ENCODE results near the gene SEPTIN10.

SEPTIN10 gene

DNA sequence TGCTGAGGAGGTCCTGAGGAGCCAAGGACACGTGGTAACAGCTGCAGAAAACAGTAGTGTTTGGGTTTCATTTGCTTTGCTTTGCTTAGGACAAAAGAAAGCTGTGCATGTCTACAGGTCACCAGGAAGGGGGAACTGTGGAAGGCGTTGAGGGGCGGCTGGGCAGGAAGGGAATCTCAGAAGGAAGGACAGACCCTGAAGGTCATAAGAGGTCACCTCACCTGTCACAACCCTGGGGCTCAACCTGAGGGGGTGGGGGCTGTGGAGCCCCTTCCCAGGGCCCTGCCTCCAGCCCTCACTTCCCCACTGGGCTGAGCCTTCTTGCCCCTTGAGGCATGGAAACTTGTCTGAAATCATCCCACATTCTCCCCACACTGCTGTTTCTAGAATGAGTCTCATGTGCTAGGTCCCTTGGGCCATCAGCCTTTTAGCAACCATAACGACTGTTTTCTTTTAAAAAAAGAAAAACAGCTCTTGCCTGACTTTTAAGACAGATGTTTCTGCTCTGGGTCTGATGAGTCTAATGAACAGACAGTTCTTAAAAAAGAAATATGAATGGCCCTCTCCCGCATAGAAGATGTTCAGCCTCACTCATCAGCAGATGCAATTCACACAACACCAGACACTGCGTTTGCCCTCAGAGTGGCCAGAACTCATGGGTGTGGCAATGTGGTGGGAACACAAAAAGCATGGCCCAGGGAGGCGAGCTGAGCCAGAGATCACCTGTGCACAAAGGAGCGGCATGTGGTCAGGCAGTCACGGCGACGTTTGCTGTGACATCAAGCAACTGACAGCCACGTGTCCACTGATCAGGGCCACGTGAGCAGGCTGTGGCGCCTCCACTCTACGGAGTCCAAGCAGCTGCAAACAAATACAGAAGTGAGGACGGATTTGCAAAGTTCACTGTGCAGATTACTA, 84.0 kb downstream of the SEPTIN10 start:
- WGBS (ENCODE audit: insufficient coverage, insufficient read length), result no CpG with 5 or more reads among the region's 16 CpGs
- Histone ChIP-seq H3K27ac (ENCODE audit: low read length) (no peak overlapping the region), H3K4me3 (ENCODE audit: low read length) (no peak overlapping the region), H3K4me1 (ENCODE audit: control insufficient read depth, insufficient read depth, low read length) (no peaks in the 10 kb centered on the region), H3K9me3 (ENCODE audit: control insufficient read depth, insufficient read depth, low read length) (no peaks in the 10 kb centered on the region), H3K27me3 (ENCODE audit: control insufficient read depth, insufficient read depth, low read length) (no peaks in the 10 kb centered on the region), H3K36me3 (ENCODE audit: control insufficient read depth, insufficient read depth, low read length) (no peaks in the 10 kb centered on the region)
- no peak for DNase-seq (ENCODE audit: low read depth, low spot score)

DNA sequence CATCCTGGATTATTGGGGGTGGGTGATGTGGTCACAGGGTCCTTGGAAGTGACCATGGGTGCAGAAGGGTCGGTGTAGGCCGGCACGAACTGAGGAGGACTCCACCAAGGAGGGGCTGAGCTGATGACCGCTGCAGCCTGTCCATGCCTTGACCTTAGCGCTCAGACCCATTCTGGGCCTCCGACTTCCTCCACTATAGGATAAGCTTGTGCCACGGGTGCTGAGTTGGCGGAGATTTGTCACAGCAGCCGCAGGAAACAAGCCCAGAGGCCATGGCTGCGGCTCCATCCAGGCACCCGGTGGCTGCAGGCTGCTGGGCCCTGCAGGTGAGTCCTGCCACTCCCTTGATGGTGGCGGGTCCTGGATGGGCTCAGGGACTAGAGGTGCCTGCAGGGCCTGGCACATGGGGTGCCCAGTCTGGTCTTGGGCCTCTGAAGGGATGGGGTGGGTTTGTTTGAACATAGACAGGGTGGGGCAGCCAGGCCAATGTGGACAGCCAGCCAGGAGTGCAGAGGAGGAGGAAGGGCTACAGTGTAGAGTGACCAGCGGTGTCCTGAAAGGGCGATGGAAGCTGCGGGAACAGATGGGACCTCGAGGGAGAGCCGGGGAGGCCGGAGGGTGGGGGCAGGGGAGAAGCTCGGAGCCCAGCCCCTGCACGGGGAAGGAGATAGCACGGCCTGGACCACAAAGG, 84.8 kb downstream of the SEPTIN10 start:
- Histone ChIP-seq H3K4me1 (ENCODE audit: control insufficient read depth, insufficient read depth, low read length) (no peaks in the 10 kb centered on the region), H3K9me3 (ENCODE audit: control insufficient read depth, insufficient read depth, low read length) (no peaks in the 10 kb centered on the region)
- WGBS (ENCODE audit: insufficient coverage, insufficient read length), result no CpG with 5 or more reads among the region's 21 CpGs

DNA sequence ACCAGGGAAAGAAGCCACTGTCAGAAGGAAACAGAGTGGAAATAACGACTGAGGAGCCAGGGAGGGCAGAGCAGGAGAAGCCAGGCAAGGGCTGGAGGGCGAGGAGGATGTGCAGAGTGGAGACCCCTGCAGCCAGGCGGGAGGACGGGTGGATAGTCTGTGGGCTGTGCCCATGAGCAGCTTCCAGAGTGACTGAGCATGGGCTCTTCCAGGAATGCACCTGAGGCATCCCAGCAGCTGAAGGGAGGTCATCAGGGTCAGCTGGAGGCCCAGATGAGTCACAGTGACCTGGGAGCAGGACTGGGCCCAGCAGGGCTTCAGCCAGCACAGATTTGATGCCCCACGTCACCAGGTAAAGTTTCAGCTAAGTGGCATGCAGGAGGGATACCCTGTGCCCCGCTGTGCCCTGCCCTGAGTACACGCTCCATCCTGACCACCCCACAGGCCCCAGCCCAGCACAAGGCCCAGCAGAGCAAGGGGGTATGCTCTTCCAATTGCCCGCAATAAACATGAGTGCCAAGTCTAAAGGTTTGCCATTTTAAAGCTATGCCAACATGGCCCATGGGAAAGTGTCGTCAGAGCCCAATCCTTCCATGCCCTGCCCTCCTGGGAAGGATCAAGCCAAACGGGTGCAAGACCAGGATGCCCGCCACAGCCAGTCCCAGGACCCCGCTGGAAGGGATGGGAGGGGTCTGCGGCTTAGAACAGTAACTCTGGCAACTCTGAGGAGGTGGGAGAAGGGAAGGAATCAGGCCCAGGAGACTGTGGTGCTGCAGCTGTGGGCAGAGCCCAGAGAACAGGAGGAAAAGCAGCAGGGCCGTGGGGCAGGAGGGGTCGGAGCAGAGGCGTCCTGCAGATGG, 85.7 kb downstream of the SEPTIN10 start:
- no CpG with 5 or more reads among the region's 16 CpGs for WGBS (ENCODE audit: insufficient coverage, insufficient read length)
- no peak overlapping the region for H3K27ac ChIP-seq (ENCODE audit: low read length)
- H3K4me1 ChIP-seq (ENCODE audit: control insufficient read depth, insufficient read depth, low read length), result no peaks in the 10 kb centered on the region
- no peaks in the 10 kb centered on the region for H3K9me3 ChIP-seq (ENCODE audit: control insufficient read depth, insufficient read depth, low read length)
- H3K27me3 ChIP-seq (ENCODE audit: control insufficient read depth, insufficient read depth, low read length), result no peaks in the 10 kb centered on the region
- H3K36me3 ChIP-seq (ENCODE audit: control insufficient read depth, insufficient read depth, low read length), result no peaks in the 10 kb centered on the region
- H3K4me3 ChIP-seq (ENCODE audit: low read length), result no peak overlapping the region
- DNase-seq (ENCODE audit: low read depth, low spot score), result no peak

More for the DNA sequence above, 84.8 kb downstream of the SEPTIN10 start:
- Histone ChIP-seq H3K36me3 (ENCODE audit: control insufficient read depth, insufficient read depth, low read length) (no peaks in the 10 kb centered on the region), H3K27ac (ENCODE audit: low read length) (no peak overlapping the region), H3K4me3 (ENCODE audit: low read length) (no peak overlapping the region), H3K27me3 (ENCODE audit: control insufficient read depth, insufficient read depth, low read length) (no peaks in the 10 kb centered on the region)
- no peak for DNase-seq (ENCODE audit: low read depth, low spot score)

DNA sequence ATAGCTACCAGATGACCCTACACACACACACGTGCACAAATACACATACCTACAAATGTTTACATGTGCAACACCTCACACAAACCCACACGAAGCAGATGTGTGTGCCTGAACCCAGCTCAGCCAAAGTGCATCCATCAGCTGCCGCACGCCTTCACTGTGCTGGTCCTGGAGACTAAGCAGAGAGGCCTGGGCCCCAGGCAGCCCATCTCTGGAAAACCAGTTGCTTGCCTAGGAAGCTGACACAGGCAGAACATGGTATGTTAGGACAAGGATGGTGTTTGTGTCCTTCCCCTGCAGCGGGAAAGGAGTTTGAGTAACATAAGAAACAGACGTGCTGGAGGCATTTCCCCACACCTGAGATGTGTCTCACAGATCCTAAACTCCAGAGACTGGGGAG, 86.7 kb downstream of the SEPTIN10 start:
- no CpG with 5 or more reads among the region's 6 CpGs for WGBS (ENCODE audit: insufficient coverage, insufficient read length)
- Histone ChIP-seq H3K27me3 (ENCODE audit: control insufficient read depth, insufficient read depth, low read length) (no peaks in the 10 kb centered on the region), H3K4me1 (ENCODE audit: control insufficient read depth, insufficient read depth, low read length) (no peaks in the 10 kb centered on the region), H3K36me3 (ENCODE audit: control insufficient read depth, insufficient read depth, low read length) (no peaks in the 10 kb centered on the region), H3K4me3 (ENCODE audit: low read length) (no peak overlapping the region), H3K9me3 (ENCODE audit: control insufficient read depth, insufficient read depth, low read length) (no peaks in the 10 kb centered on the region), H3K27ac (ENCODE audit: low read length) (no peak overlapping the region)
- DNase-seq (ENCODE audit: low read depth, low spot score), result no peak

DNA sequence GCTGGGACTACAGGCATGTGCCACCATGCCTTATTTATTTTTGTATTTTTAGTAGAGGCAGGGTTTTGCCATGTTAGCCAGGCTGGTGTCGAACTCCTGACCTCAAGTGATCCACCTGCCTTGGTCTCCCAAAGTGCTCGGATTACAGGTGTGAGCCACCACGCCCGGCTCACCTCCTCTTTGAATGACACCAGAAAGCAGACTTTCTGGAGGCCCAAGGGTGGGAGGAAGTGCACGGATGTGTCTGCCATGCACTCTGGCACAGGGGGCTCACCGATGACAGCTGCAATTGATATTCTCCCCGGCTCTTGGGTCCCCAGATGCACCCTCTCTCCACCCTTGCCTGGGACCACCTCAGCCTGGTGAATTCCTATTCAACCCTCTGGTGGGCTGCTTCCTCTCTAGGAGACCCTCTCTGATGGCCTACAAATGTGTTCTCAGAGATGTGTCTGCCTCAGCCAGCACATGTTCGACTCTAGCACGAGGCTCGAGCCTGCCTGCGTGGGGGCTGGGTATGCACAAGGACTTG, 87.3 kb downstream of the SEPTIN10 start:
- H3K27me3 ChIP-seq (ENCODE audit: control insufficient read depth, insufficient read depth, low read length), result no peaks in the 10 kb centered on the region
- H3K4me1 ChIP-seq (ENCODE audit: control insufficient read depth, insufficient read depth, low read length), result no peaks in the 10 kb centered on the region
- WGBS (ENCODE audit: insufficient coverage, insufficient read length), result no CpG with 5 or more reads among the region's 11 CpGs
- H3K4me3 ChIP-seq (ENCODE audit: low read length), result no peak overlapping the region
- H3K9me3 ChIP-seq (ENCODE audit: control insufficient read depth, insufficient read depth, low read length), result no peaks in the 10 kb centered on the region
- no peaks in the 10 kb centered on the region for H3K36me3 ChIP-seq (ENCODE audit: control insufficient read depth, insufficient read depth, low read length)
- no peak for DNase-seq (ENCODE audit: low read depth, low spot score)
- no peak overlapping the region for H3K27ac ChIP-seq (ENCODE audit: low read length)

GRCh38 chr2:109525836-109526235, 87.9 kb downstream of the SEPTIN10 start:
- Histone ChIP-seq H3K9me3 (ENCODE audit: control insufficient read depth, insufficient read depth, low read length) (no peaks in the 10 kb centered on the region), H3K27ac (ENCODE audit: low read length) (no peak overlapping the region), H3K4me3 (ENCODE audit: low read length) (no peak overlapping the region), H3K36me3 (ENCODE audit: control insufficient read depth, insufficient read depth, low read length) (no peaks in the 10 kb centered on the region), H3K27me3 (ENCODE audit: control insufficient read depth, insufficient read depth, low read length) (no peaks in the 10 kb centered on the region), H3K4me1 (ENCODE audit: control insufficient read depth, insufficient read depth, low read length) (no peaks in the 10 kb centered on the region; the same call in 1 of the 2 replicates)
- WGBS (ENCODE audit: insufficient coverage, insufficient read length), result no CpG with 5 or more reads among the region's 4 CpGs
- no peak for DNase-seq (ENCODE audit: low read depth, low spot score)

- H3K4me1 ChIP-seq (ENCODE audit: control insufficient read depth, insufficient read depth, low read length), result no peaks in the 10 kb centered on the region; the same call in 1 of the 2 replicates
- H3K27me3 ChIP-seq (ENCODE audit: control insufficient read depth, insufficient read depth, low read length), result no peaks in the 10 kb centered on the region
- H3K27ac ChIP-seq (ENCODE audit: low read length), result no peak overlapping the region
- no peak for DNase-seq (ENCODE audit: low read depth, low spot score)
- H3K36me3 ChIP-seq (ENCODE audit: control insufficient read depth, insufficient read depth, low read length), result no peaks in the 10 kb centered on the region
- no peaks in the 10 kb centered on the region for H3K9me3 ChIP-seq (ENCODE audit: control insufficient read depth, insufficient read depth, low read length)
- no CpG with 5 or more reads among the region's 13 CpGs for WGBS (ENCODE audit: insufficient coverage, insufficient read length)
- H3K4me3 ChIP-seq (ENCODE audit: low read length), result no peak overlapping the region
Observed at GRCh38 chr2:109523536-109524361, 90.0 kb downstream of the SEPTIN10 start.

DNA sequence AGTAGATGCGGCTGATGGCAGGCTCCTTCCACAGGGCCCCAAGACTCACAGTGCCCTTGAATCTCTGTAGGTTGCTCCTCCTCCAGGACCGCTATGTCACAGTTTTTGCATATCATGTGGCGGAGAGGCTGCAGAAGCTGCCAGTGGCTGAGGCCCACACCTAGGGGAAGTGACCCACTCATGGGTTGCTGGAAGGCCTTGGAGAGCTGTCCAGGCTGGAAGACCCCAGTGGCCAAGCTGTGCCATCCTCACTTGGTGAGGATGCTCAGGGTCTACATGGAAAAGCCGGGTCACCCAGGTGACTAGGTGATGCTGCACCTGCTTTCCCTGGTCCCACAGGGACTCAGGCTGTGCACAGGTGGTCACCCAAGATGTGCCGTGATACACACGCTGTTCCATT, 90.6 kb downstream of the SEPTIN10 start:
- H3K27me3 ChIP-seq (ENCODE audit: control insufficient read depth, insufficient read depth, low read length), result no peaks in the 10 kb centered on the region
- no peaks in the 10 kb centered on the region for H3K36me3 ChIP-seq (ENCODE audit: control insufficient read depth, insufficient read depth, low read length)
- no CpG with 5 or more reads among the region's 6 CpGs for WGBS (ENCODE audit: insufficient coverage, insufficient read length)
- no peak overlapping the region for H3K27ac ChIP-seq (ENCODE audit: low read length)
- DNase-seq (ENCODE audit: low read depth, low spot score), result no peak
- no peak overlapping the region for H3K4me3 ChIP-seq (ENCODE audit: low read length)
- no peaks in the 10 kb centered on the region; the same call in 1 of the 2 replicates for H3K4me1 ChIP-seq (ENCODE audit: control insufficient read depth, insufficient read depth, low read length)
- H3K9me3 ChIP-seq (ENCODE audit: control insufficient read depth, insufficient read depth, low read length), result no peaks in the 10 kb centered on the region

DNA sequence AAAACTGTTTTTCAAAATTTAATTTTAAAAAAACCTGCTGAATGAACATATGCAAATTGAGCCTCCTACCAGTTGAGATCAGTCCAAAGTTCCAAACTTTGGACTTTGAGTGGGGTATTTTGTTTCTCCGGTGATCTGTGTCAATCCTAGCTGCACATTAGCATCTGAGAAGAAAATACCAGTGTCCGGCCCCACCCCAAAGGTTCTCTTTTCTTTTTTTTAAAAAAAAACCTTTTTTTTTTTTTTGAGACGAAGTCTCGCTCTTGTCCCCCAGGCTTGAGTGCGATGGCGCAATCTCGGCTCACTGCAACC, 91.7 kb downstream of the SEPTIN10 start:
- Histone ChIP-seq H3K9me3 (ENCODE audit: control insufficient read depth, insufficient read depth, low read length) (no peaks in the 10 kb centered on the region), H3K27ac (ENCODE audit: low read length) (no peak overlapping the region), H3K27me3 (ENCODE audit: control insufficient read depth, insufficient read depth, low read length) (no peaks in the 10 kb centered on the region), H3K4me1 (ENCODE audit: control insufficient read depth, insufficient read depth, low read length) (no peaks in the 10 kb centered on the region; the same call in 1 of the 2 replicates), H3K4me3 (ENCODE audit: low read length) (no peak overlapping the region), H3K36me3 (ENCODE audit: control insufficient read depth, insufficient read depth, low read length) (no peaks in the 10 kb centered on the region)
- no CpG with 5 or more reads among the region's 7 CpGs for WGBS (ENCODE audit: insufficient coverage, insufficient read length)
- DNase-seq (ENCODE audit: low read depth, low spot score), result no peak

All from iPS DF 6.9 (cell line).